ENCODE results near the gene GARIN3. TPM values are rescaled to one million over a fixed set of nuclear protein-coding genes. Genes with fewer than 3 reads are reported as not detected.

Gene GARIN3
- total RNA-seq, 2 experiments from 2014 or later: not detected

DNA sequence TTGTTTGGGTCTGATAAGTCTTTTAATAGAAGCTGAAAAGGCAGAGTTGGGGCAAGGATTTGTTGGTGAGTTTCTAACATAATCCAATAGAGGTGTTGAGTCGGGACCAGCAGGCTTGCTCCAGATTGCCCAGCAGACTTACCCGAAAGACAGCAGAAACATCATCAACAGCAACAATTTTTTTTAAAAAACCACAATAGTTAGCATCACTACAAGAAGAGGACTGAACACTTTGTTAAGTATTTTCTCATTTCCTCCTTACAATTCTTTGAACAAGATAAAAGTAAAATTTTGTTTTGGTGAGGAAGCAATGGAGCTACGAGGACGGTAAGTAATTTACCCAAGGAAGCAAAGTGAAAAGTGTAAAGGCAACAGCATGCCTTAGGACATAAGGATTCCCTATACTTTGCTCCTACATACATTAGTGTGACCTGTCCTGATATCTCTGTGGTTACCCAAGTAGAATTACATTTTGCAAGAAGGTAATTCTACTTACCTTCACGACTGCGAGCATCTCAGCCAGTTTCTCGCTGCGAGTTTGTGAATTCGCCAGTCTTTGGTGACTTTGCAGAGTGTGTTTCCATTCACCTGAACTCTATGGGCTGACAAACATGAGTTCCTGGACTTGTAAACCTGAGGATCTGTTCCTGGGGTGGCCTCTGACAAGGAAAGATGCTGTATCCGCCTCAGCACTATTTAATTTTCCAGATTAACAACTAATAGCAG lies 27.8 kb upstream of the GARIN3 start:
- H3K9me3 ChIP-seq (ENCODE audit: control insufficient read depth in 1 of 2, insufficient read depth in 1 of 2, low read length in 2 of 2): no peaks in the 10 kb centered on the region
- peak; percentile 63 for ATAC-seq (ENCODE audit: poor library complexity)
- H3K27ac ChIP-seq (ENCODE audit: low read depth in 1 of 2, low read length in 2 of 2): peak overlapping the region; percentile 65 to 86
- peak in 8 of 14 experiments; percentile 27 to 86 (median 50) for DNase-seq
- H3K36me3 ChIP-seq (ENCODE audit: insufficient read depth, low read length): peaks cover 68% of the 10 kb centered on the region
- H3K4me3 Mint-ChIP-seq: peak overlapping the region; percentile 85
- H3K4me3 ChIP-seq (ENCODE audit: low read length): peak overlapping the region; percentile 37
- intact Hi-C loops (cut with DNase I, micrococcal nuclease): loop anchor here (1.0 to 2.0 kb wide), 3 partner anchors 14 to 75 kb away; partner anchors contain the start of gene ITK (in 1 of the 2)
- CTCF ChIA-PET: interaction anchor here (1.0 to 2.1 kb wide), 6 partner anchors 9 to 95 kb away, joined by 3 to 9 read pairs (median 4); no protein-coding TSS in a partner anchor
- H3K4me1 Mint-ChIP-seq (ENCODE audit: low read depth): peaks cover 98% of the 10 kb centered on the region
- peaks cover 70% of the 10 kb centered on the region for H3K4me1 ChIP-seq (ENCODE audit: insufficient read depth, low read length)
- no peaks in the 10 kb centered on the region for H3K27me3 ChIP-seq (ENCODE audit: control insufficient read depth in 1 of 2, insufficient read depth in 2 of 2, low read length in 2 of 2)
- TF ChIP-seq CTCF (IDR thresholded peaks at IDR 0.05): no peak
- POLR2A ChIA-PET: interaction anchor here (0.6 to 12.6 kb wide), 18 partner anchors 12 to 113 kb away, joined by 3 to 193 read pairs (median 4); partner anchors contain the start of genes ITK and MED7
- peaks cover 91% of the 10 kb centered on the region for H3K36me3 Mint-ChIP-seq (ENCODE audit: low read depth)
- peak overlapping the region; percentile 96 for H3K27ac Mint-ChIP-seq
- H3K27me3 Mint-ChIP-seq: no peaks in the 10 kb centered on the region
- no peaks in the 10 kb centered on the region for H3K9me3 Mint-ChIP-seq

GRCh38 chr5:157189223-157189622 lies 23.2 kb upstream of the GARIN3 start:
- H3K27ac Mint-ChIP-seq: peak overlapping the region; percentile 96
- no peaks in the 10 kb centered on the region for H3K9me3 ChIP-seq (ENCODE audit: control insufficient read depth in 1 of 2, insufficient read depth in 1 of 2, low read length in 2 of 2)
- POLR2A ChIA-PET: interaction anchor here (1.1 to 12.6 kb wide), 14 partner anchors 7 to 83 kb away, joined by 3 to 193 read pairs (median 22); partner anchors contain the start of genes ITK and MED7
- TF ChIP-seq CTCF (IDR thresholded peaks at IDR 0.05): no peak
- ATAC-seq (ENCODE audit: poor library complexity) (no peak), DNase-seq (peak in 1 of 14 experiments; percentile 42)
- CTCF ChIA-PET: interaction anchor here (0.8 to 1.9 kb wide), 7 partner anchors 9 to 139 kb away, joined by 3 to 5 read pairs (median 3); no protein-coding TSS in a partner anchor
- peaks cover 96% of the 10 kb centered on the region for H3K36me3 Mint-ChIP-seq (ENCODE audit: low read depth)
- H3K9me3 Mint-ChIP-seq: no peaks in the 10 kb centered on the region
- H3K4me1 Mint-ChIP-seq (ENCODE audit: low read depth): peaks cover 92% of the 10 kb centered on the region
- peaks cover 72% of the 10 kb centered on the region for H3K4me1 ChIP-seq (ENCODE audit: insufficient read depth, low read length)
- H3K4me3 Mint-ChIP-seq: peak overlapping the region; percentile 92
- no peaks in the 10 kb centered on the region for H3K27me3 ChIP-seq (ENCODE audit: control insufficient read depth in 1 of 2, insufficient read depth in 2 of 2, low read length in 2 of 2)
- H3K4me3 ChIP-seq (ENCODE audit: low read length): peak overlapping the region; percentile 85
- peak overlapping the region; percentile 38 to 67 for H3K27ac ChIP-seq (ENCODE audit: low read depth in 1 of 2, low read length in 2 of 2)
- H3K36me3 ChIP-seq (ENCODE audit: insufficient read depth, low read length): peaks cover 77% of the 10 kb centered on the region
- no peaks in the 10 kb centered on the region for H3K27me3 Mint-ChIP-seq
- intact Hi-C loops (cut with DNase I, micrococcal nuclease): no loop called here

- Histone ChIP-seq H3K4me3 (ENCODE audit: low read length) (peak overlapping the region; percentile 85), H3K27ac (ENCODE audit: low read depth in 1 of 2, low read length in 2 of 2) (peak overlapping the region; percentile 38 to 67), H3K9me3 (ENCODE audit: control insufficient read depth in 1 of 2, insufficient read depth in 1 of 2, low read length in 2 of 2) (no peaks in the 10 kb centered on the region), H3K4me1 (ENCODE audit: insufficient read depth, low read length) (peaks cover 66% of the 10 kb centered on the region), H3K27me3 (ENCODE audit: control insufficient read depth in 1 of 2, insufficient read depth in 2 of 2, low read length in 2 of 2) (no peaks in the 10 kb centered on the region), H3K36me3 (ENCODE audit: insufficient read depth, low read length) (peaks cover 82% of the 10 kb centered on the region)
- peaks cover 96% of the 10 kb centered on the region for H3K36me3 Mint-ChIP-seq (ENCODE audit: low read depth)
- H3K27me3 Mint-ChIP-seq: no peaks in the 10 kb centered on the region
- ATAC-seq (ENCODE audit: poor library complexity) (no peak), DNase-seq (no peak)
- POLR2A ChIA-PET: interaction anchor here (1.8 to 12.5 kb wide), 11 partner anchors 8 to 84 kb away, joined by 7 to 193 read pairs (median 23); partner anchors contain the start of gene MED7
- TF ChIP-seq CTCF (IDR thresholded peaks at IDR 0.05): no peak
- intact Hi-C loops (cut with DNase I, micrococcal nuclease): loop anchor here in 1 of 2 experiments (1.0 kb wide), 1 partner anchor 8 kb away; no protein-coding TSS in a partner anchor
- H3K4me1 Mint-ChIP-seq (ENCODE audit: low read depth): peaks cover 89% of the 10 kb centered on the region
- H3K4me3 Mint-ChIP-seq: peak overlapping the region; percentile 92
- H3K27ac Mint-ChIP-seq: peak overlapping the region; percentile 96
- no peaks in the 10 kb centered on the region for H3K9me3 Mint-ChIP-seq
- CTCF ChIA-PET: interaction anchor here (0.9 to 1.9 kb wide), 4 partner anchors 9 to 39 kb away, joined by 4 to 10 read pairs (median 5); no protein-coding TSS in a partner anchor
Observed at GRCh38 chr5:157188270-157188669, 22.2 kb upstream of the GARIN3 start.

Measured in CD4-positive, alpha-beta T cell (primary cell).